ENCODE measurements around the gene NOX4. TPM values are rescaled to one million over a fixed set of nuclear protein-coding genes. Genes with fewer than 3 reads are reported as not detected.
"Not testable (repeated sequence)": the region's sequence is repeated elsewhere in the genome, so short reads cannot be mapped to it uniquely, and the experiment has no call there.

NOX4 gene
- total and polyA plus RNA-seq, 9 donors: 0.78 to 5.0 (median 1.6) TPM

GRCh38 chr11:89346601-89347000, 144.6 kb downstream of the NOX4 start:
- Histone ChIP-seq H3K27me3 (no peaks in the 10 kb centered on the region), H3K9me3 (no peaks in the 10 kb centered on the region), H3K4me3 (no peak overlapping the region), H3K36me3 (no peaks in the 10 kb centered on the region), H3K4me1 (ENCODE audit: insufficient read depth) (no peaks in the 10 kb centered on the region), H3K27ac (no peak overlapping the region)
- no peak for DNase-seq
- intact Hi-C loops (cut with DNase I): no loop called here
- no peak for TF ChIP-seq POLR2A (IDR thresholded peaks at IDR 0.05)
- no peak for TF ChIP-seq CTCF (IDR thresholded peaks at IDR 0.05)
- TF ChIP-seq EP300 (IDR thresholded peaks at IDR 0.05): no peak
- WGBS, 3 donors: 79 to 84% (median 81%) methylated on average over 5 of the region's 5 CpGs

- H3K9me3 ChIP-seq; H3K4me1 ChIP-seq (ENCODE audit: insufficient read depth); H3K4me3 ChIP-seq; H3K36me3 ChIP-seq; intact Hi-C loops (cut with DNase I); H3K27me3 ChIP-seq: not testable (repeated sequence)
- peak; percentile 54 to 81 (median 58) for DNase-seq
- peak overlapping the region in 1 of 2 donors; percentile 30 for H3K27ac ChIP-seq
- 4 to 7% (median 5%) methylated on average over 3 of the region's 3 CpGs for WGBS, 3 donors
Observed at GRCh38 chr11:89342880-89343572, 148.1 kb downstream of the NOX4 start.

- not testable (repeated sequence) for H3K4me1 ChIP-seq (ENCODE audit: insufficient read depth)
- DNase-seq: peak in 3 of 5 donors; percentile 30 to 64 (median 35)
Observed at GRCh38 chr11:89340450-89340849, 150.7 kb downstream of the NOX4 start.

DNA sequence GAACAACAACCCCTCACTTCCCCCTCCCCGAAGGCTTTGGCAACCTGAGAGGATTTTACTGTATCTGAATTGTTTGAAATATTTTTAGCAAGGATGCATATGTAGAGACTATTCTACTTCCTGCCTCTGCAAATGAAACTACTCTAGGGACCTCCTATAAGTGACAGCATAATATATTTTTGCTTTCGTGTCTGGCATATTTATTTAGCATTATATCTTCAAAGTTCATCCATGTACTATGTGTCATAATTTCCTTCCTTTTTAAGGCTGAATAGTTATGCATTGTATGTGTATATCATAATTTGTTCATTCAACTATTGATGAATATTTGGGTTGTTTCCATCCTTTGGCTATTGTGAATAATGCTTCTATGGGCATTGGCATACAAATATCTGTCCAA, 153.1 kb downstream of the NOX4 start:
- 57 to 69% (median 59%) methylated on average over 2 of the region's 2 CpGs for WGBS, 3 donors
- H3K36me3 ChIP-seq; H3K4me3 ChIP-seq; H3K4me1 ChIP-seq (ENCODE audit: insufficient read depth); H3K9me3 ChIP-seq; H3K27ac ChIP-seq; H3K27me3 ChIP-seq; intact Hi-C loops (cut with DNase I); DNase-seq: not testable (repeated sequence)

More at GRCh38 chr11:89340450-89340849, 150.7 kb downstream of the NOX4 start:
- H3K9me3 ChIP-seq; H3K4me3 ChIP-seq; H3K36me3 ChIP-seq; H3K27me3 ChIP-seq; intact Hi-C loops (cut with DNase I): not testable (repeated sequence)
- H3K27ac ChIP-seq: peak overlapping the region in 1 of 2 donors; percentile 42

- H3K9me3 ChIP-seq; DNase-seq; H3K27ac ChIP-seq; H3K4me3 ChIP-seq; H3K36me3 ChIP-seq; intact Hi-C loops (cut with DNase I); H3K27me3 ChIP-seq; H3K4me1 ChIP-seq (ENCODE audit: insufficient read depth): not testable (repeated sequence)
- WGBS, 3 donors: 53 to 60% (median 57%) methylated on average over 4 of the region's 4 CpGs
Observed at GRCh38 chr11:89337100-89337650, 154.0 kb downstream of the NOX4 start.

DNA sequence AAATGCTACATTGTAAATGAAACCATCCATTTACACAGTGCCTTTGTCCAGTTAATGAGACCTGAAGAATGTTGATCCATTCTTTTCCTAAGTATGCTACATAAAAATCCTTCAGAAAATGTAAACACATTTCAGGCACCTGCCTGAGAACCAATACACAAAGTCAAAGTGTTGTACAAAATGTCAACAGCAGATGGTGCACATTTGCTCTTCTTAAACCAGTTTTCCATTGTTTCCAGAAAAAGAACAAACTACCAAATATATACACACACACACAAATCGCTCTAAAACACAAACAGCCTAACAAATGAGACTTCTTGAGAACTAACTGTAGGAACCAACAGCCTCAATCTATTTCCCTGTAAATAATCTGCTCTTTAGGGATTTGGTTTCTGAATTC, 157.5 kb downstream of the NOX4 start:
- H3K27me3 ChIP-seq; H3K27ac ChIP-seq; H3K4me1 ChIP-seq (ENCODE audit: insufficient read depth); H3K36me3 ChIP-seq; H3K4me3 ChIP-seq; DNase-seq; intact Hi-C loops (cut with DNase I); H3K9me3 ChIP-seq: not testable (repeated sequence)
- peak in 2 of 3 donors; percentile 35 to 52 for TF ChIP-seq CTCF (IDR thresholded peaks at IDR 0.05)
- 8 to 34% (median 10%) methylated on average over 1 of the region's 1 CpG for WGBS, 3 donors

- 83 to 87% (median 83%) methylated on average over 4 of the region's 4 CpGs for WGBS, 3 donors
- H3K4me3 ChIP-seq; H3K27ac ChIP-seq; DNase-seq; H3K27me3 ChIP-seq; H3K4me1 ChIP-seq (ENCODE audit: insufficient read depth); intact Hi-C loops (cut with DNase I); H3K36me3 ChIP-seq; H3K9me3 ChIP-seq: not testable (repeated sequence)
Observed at GRCh38 chr11:89331940-89332339, 159.2 kb downstream of the NOX4 start.
